NCI-H146 (cell line): ENCODE results near the gene TMCO4.

ENCODE experiments used
- DNase-seq: peaks from one replicate; lab custom pipeline; 2025; lab: John Stamatoyannopoulos, UW

Gene TMCO4

DNA sequence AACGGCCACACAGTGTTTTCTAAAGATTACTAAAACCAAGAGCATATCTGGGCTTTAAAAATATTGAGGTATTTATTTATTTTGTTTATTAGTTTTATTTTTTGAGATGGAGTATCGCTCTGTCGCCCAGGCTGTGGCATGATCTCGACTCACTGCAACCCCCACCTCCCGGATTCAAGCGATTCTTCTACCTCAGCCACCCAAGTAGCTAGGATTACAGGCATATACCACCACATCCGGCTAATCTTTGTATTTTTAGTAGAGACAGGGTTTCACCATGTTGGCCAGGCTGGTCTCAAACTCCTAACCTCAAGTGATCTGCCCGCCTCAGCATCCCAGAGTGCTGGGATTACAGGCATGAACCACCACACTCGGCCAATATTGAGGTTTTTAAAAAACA is 23.9 kb downstream of the TMCO4 start:
- no peak for DNase-seq

DNA sequence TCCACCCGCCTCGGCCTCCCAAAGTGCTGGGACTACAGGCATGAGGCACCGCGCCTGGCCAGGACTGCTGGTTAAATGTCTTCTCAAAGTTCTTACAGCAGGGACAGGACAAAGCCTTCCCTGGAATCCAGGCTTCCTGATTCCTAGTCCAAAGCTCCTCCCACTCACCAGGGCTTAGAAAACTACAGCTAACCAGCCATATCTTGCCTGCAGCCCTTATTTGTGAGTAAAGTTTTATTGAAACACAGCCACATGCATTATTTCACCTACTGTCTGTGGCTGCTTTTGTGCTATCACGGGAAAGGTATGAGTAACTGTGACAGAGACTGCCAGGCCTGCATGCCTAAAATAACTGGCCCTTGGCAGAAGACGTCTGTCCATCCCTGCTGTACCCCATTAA is 24.4 kb downstream of the TMCO4 start:
- DNase-seq = no peak

DNA sequence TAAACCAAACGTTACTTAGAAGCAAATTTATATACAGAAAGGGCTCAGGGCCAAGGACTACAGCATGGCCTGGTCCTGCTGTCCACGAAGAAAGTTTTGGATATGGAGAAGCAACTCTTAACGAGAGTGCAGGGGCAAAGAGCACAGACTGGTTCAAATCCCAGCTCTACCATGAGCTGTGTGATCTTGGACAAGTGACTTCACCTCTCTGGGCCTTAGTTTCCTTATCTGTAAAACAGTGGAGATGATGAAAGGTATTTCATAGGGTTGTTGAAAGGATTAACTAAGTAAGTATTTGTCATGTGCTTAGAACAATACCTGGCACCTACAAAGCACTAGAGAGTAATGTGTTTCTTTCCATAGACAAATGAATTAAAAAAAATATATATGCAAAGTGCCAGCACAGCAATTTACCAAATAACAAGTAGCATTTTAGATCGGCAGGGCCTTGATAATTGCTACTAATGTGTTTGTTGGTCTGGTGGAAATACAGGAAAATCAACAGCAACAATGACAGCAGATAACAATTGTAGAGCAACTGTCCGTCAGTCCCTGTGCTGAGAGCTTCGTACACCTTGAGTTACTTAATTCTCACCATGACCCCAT is 25.4 kb downstream of the TMCO4 start:
- DNase-seq = no peak

DNA sequence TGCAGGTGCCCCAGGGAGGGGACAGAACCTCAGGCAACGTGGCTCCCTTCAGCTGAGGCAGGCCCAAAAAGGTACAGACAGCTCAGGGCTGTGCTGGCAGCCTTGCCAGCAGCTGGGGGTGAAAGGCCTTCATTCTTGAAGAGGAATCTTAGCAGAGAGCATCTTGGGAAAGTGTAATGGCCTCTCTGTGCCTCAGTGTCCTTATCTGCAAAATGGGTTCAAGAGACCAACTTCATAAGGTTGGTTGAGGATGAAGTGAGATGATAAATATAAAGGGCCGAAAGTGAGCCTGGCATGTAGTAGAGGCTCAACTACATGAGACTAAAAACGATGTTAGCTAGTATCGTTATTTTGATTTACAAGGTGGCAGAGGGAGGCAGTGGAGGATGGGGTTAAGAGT is 26.2 kb downstream of the TMCO4 start:
- no peak for DNase-seq

DNA sequence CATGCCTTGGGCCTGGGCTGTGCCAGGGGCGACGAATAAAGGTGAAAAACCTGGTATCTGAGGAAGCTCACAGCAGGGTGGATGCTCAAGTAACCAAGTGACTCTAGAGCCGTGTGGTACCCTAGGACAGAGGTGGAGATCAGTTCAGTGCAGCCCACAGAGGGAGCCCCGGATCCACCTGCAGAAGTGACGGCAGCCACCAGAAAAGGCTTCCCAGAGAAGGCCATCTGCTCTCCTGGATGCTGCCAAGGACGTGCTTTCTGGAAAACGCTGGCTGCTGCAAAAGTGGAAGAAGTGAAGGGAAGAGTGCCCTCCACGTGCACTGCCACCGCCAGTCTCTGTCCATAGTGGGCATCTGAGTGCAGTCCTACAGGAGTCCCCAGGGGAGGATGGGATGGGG is 27.7 kb downstream of the TMCO4 start:
- no peak for DNase-seq

DNA sequence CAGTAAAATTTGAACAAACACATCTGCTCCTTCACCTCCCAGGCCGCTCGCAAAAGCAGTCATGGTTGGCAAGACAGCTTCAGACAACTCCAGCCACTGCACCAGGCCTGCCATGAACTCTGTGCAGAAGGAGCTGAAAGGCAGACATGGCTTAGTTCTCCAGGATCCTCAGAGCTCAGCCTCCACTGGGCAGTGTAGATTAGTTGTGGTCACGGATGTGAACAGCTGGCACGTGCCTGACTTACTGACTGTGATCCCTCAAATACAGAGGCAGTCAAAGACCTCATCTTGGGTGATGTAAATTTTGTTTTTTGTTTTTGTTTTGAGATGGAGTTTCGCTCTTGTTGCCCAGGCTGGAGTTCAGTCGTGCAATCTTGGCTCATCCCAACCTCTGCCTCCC is 28.4 kb downstream of the TMCO4 start:
- no peak for DNase-seq

DNA sequence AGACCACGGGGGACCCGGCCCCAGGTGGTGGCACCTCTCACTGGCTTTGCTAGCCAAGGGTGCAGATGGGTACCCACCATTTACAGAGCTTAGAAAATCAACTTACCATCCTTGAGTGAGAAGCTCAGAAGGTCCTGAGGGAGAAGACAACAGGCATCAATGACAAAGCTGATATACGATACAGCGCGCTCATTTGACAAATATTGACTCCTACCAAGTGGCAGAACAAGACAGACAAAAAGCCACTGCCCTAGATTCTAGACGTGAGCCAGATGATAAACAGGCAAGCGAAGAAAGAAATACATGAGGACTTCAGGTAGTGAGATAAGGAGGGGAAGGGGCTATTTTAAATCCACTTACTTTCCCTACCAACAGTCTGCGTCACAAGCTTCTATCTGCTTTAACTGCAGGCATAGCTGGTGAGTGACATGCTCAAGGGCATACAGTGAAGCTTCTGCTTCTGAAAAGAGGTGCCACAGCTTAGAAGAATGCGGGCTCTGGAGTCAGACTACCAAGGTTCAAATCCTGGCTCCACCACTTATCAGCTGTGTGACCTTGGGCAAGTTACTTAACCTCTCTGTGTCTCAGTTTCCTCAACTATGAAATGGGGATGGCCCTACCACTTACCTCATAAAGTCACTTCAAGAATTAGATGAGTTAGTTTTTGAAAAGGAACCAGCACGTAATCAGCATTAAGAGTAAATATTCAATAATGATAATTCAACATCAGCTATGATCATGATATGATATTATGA is 29.1 kb downstream of the TMCO4 start:
- no peak for DNase-seq

DNA sequence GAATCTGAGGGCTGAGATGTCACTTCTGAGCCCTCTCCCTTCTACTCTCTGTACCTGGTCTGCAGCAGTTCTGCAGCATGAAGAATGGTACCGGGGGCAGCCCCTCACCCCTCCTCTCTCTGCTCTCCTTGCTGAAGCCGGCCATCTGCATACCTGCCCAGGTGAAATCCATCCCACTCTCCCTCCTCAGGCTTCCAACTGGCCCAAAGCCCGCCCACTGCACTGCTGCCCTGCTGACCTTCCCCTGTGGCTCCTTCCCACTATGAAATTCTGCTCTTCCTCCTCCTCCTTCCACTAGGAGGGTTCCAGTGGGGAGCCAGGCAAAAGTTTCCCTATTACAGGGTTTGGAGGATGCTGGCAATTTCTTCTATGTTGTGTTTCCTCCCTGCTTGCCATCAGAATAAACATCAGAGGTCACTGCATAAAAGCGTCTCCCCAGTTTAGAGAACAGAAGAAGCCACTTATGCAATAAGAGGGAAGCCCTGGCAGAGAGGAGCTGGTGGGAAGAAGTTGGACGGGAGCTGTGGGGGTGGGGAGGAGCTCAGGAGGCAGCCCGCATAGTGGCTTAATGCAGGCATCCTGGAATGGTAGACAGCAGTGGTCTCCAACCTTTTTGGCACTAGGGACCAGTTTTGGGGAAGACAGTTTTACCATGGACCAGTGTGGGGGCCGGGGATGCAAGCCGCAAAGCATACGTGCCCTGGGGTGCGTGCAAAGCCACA is 30.3 kb downstream of the TMCO4 start:
- no peak for DNase-seq

DNA sequence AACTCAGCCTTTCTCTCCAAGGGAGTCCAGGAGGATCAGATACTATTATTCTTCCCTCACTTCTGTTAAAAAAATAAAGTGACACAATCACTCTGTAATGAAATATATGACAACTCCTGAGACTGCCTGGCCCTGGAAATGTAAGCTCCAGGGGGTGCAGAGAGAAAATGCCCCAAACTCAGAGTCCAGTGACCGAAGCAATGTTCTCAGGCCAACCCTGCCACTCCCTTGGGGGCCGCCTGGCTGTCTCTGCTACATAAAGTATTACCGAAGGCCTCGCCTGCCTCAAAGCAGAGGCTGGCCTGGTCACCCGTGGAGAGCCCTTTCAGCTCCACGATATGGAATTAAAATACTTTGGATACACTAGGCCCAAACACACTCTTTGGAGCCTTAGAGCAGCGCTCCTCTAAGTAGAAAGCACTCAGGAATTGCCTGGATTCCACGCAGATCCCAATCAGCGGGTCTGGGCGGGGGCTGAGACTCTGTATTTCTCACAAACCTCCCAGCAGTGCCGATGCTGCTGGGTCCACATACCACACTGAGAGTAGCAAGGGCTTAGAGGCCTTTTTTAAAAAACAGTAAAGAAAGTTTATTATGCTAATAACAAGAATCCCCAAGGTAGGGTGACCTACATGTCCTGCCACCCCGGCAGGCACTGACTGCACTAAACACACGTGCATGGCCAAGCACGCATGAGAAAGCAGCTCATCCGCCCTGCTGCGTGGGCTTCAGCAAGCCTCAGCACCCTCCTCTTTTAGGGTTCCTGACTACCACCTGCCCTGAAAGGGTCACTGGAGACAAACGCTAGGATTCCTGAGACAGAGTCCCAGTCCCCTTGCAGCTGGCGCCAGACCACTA is 31.1 kb downstream of the TMCO4 start:
- DNase-seq = no peak

DNA sequence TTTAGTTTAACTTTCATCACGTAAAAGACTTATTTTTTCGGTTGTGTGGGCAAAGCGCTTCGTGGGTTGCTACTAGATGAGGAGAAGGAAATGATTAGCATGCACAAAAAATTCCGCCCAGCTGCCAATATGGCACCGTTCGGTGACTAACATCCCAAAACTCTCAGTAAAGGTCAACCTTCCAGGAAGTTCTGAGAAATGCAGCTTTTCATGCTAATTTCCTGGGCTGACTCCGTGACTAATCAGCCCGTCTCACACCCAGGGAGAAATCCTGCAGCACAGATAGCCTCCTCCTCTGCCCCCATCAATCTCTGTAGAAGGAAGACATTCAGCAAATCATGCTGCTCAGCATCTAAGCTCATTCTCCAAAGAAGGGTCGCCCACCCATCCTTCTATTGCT is 34.1 kb downstream of the TMCO4 start:
- no peak for DNase-seq

DNA sequence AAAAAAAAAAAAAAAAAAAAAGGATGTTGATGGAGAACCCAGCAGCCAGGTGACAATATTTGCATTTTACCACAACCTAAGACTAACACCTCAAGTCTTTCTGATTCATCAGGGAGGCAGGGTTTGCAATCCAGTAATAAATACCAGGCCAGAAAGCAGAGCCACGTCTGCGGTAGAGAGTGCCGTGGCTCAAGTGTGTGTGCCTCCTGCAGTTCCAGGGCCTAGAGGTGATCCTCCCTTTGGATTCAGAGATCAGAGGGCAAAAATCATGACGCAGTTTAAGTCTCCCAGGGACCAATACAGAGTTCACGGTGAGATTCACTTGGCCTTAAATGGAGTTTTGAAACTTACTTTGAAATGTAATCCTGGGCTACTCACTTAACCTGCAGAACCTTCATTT is 34.9 kb downstream of the TMCO4 start:
- no peak for DNase-seq

DNA sequence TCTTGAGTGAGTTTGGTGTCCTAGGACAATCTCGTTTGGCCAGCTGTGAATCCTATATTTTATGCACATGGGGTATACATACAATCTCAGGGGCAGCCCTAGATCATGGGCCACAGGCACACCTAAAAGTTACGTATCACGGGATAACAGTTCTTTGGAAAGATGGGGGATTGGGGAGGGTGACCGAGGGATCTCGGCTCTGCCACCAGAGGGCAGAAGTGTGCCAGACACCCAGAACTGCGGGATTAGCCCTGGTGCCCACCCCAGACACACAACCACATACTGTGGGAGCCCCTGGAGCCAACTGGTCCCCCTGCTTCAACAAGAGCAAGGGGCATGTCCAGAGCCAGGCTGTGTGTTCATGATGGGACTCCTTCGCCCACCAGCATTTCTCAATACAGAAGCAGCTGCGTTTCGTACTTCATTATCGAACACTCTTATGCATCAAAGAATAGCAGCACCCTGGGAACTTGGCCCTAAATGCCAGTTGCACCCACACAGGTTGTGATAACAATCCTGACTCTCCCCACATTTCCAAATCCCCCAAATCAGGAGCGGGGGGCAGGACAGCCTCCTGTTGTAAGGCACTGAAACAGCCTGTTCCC is 37.4 kb downstream of the TMCO4 start:
- peak; percentile 8 for DNase-seq

DNA sequence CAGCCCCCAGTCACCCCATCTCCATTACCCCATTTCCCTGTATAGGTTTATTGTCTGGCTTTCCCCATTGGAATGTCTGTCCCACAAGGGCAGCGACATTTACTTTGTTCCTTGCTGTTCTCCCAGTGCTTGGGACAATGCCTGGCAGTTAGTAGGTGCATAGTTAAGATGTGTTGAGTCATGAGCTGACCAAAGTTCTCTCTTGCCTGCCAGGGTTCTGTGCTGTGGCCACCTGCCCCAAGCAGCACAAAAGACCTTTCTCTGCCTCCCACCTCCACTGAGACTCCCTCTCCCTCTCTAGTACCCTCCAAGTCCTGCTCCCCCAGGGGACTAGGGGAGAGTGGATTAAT is 40.0 kb downstream of the TMCO4 start:
- no peak for DNase-seq

DNA sequence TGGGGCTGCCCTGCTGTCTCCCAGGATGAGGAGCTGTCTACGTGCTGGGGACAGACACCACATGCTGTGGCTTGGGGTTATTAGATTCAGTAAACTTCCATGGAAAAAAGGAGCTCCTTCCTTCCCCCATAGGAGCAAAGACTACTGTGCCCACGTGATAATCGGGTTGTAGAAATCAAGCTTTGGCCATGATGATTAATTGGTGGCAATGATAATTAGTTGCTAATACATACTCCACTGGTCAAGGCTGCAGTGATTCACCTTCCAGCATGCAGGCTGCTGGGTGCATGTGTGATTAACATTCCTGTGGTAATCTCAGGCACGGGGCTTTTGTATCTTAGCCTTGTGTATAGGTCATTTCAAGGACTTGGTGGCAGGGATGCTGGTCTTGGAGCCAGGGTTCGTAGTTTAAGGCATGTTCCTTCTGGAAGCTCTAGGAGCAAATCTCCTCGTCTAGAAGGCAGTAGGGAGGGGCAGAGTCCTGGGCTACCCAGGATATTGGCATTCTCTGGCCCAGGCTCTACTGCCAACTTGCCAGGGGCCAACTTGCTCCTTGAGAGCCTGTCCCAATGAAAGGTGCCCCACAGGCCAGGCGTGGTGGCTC is 41.4 kb downstream of the TMCO4 start:
- no peak for DNase-seq

DNA sequence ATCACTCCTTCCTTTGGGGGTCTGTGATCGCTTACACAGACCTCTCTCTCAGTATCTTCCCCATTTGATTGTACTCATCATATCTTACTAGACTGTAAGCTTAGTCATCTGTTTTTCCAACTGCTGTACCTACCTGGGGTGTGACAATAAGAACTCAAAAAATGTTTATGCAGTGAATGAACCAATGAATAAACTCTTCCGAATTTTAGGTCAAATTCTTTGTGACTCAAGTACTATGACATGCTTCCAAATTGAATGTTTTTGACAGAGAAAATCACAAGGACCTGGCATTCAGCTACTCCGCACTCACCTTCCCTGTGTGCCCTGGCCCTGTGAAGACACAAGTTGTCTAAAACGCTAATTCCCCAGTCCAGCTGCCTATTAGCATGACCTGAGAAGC is 42.1 kb downstream of the TMCO4 start:
- DNase-seq = no peak

DNA sequence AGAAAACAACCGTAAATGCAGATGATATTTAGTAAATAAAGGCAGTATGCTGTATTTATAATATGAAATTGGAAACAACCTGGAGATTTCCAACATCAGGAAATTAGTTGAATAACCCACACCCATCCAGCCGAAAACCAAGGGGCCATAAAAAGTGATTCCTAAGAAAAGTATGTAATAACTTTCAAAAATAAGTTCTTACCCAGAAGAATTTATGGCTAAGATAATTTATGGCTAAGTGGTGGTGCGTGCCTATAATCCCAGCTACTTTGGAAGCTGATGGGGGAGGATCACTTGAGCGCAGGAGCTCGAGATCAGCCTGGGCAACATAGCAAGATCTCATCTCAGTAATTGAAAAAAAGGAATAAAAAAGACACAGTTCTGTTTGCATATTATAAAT is 43.2 kb downstream of the TMCO4 start:
- no peak for DNase-seq

DNA sequence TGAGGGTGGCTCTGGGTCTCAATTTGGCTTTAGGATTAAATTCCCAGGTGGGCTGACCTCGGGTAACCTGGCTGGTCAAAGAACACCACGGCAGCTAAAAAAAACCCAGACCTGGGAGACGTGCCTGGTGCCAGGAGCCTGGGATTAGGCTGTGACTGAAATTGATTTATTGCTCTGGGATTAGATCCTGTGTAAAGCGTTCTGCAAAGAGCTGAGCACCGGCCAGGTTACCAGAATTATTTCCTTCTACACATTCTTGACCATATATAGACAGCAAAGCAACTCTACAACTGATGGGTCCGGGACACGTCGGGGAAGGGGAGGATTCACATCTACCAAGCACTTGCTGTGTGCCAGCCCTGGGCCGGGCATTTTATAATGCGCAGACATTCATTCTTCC is 45.2 kb downstream of the TMCO4 start:
- DNase-seq = no peak

DNA sequence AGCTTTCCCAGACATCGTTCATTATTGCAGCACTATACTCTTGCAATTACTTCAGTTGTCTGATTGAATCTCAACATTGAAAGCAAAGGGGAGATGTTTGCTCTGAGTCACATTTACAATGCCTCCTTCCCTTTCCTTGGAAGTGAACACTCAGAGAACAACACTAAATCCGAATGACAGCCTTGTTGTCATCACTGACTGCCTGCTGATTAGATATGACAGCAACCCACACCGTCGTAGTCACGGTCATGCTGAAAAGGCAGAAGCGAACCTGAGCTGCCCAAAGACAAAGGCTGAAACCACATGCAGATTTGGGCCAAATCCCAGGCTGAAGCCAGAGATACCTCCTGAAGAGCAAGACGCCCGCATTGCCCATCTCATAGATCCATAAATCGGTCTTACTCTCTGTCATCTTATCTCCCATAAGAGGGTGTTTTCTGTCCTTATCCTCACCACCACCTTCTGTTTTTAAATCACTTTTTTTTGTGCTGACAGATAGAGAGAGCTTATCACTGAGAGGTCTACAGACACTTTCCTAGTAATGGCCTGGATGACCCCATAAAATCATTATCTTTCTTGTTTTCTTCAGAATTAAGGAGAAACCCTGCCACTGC is 47.5 kb downstream of the TMCO4 start:
- no peak for DNase-seq

DNA sequence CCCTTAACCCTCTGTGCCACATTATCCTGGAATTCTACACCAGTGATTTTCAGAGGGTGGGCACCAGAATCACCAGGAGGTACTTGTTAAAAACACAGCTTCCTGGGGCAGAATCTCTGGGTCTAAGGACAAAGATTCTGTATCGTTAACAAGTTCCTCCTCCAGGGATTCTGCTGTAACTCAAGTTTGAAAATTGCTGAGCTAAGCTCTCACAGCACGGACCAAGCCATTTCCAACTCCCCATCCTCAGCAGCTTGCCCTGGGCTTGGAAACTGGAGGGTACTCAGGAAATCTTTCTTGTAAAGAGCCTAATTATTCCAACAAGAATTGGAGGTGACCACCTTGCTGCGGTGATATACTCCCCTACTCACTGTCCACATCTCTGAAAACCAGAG is 48.8 kb downstream of the TMCO4 start:
- DNase-seq = no peak

DNA sequence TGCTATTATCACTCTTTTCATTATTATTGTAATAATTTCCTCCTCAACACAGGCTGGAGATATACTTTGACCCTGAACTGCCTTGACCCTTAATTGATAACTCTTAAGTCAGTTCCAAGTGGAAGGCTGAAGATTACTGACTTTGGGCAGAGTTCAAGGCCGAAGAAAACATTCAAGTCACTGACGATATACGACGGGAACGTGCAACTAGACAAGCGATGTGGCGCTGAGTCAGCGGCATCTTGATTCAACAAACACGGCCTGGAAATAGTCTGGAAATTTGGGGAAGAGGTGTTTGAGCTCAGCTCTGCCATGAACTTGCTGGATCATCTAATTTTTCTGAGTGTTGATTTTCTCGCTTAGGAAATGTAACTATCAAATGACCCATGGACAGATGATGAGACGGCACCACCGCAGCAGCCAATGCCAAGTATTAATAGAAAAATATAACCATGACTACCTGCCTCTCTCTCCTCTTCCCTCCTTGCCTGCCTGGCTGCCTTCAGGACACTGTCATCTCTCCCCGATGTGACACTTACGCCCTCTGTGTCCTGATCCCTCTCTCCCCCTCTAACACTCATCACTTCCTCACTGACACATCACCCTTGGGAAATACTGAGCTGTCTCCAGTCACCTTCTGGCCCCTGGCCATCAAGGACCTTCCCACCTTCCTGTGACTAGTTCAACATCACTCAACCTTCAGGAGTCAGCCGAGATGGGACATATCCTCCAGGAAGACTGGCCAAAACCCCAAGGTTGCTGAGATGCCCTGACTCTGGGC is 49.4 kb downstream of the TMCO4 start:
- no peak for DNase-seq

DNA sequence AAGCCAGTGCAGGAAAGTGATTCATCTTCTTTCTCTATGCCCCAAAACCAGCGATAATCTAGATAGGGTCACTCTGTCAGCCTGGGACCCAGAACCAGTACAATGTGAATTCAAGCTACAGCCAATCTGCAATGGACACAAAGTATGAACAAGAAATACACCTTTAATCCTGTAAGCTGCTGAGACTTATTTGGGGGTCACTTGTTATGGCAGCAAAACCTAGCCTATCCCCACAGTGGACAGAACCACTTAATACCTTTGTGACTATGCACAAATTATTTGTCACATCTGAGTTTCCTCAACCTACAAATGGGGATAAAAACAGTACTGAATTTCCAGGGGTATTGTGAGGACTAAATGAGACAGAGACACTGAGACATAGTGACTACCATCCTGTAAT is 50.0 kb downstream of the TMCO4 start:
- DNase-seq = no peak
